ENCODE measurements around the gene RAB3A.

The RAB3A gene

DNA sequence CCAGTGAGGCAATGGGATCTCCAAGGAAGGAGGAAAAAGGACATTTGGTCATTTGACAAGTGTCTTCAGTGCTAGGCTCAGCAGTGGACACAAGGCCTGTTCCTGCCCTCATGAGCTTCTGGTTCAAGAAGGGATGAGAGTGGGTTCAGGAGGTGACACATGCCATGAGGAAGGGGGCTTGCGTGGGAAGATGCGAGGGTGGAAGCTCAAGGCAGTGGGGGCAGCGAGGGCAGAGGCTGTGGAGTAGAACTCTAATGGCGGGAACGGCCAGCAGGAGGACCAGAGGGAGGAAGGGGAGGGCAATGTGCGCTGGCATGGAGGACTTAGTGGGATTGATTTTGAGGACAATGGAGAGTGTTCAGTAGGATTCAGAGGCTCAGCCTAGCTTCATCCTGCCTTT lies 47.6 kb downstream of the RAB3A start:
- Histone ChIP-seq H3K9me3 (ENCODE audit: control insufficient read depth in 1 of 2, low read length in 2 of 2) (no peaks in the 10 kb centered on the region), H3K36me3 (ENCODE audit: control insufficient read depth in 1 of 2, insufficient read depth in 2 of 2, low read length in 2 of 2) (peaks cover 0 to 10% of the 10 kb centered on the region in 2 donors), H3K4me3 (ENCODE audit: low read depth in 1 of 2, low read length in 2 of 2) (no peak overlapping the region), H3K27me3 (ENCODE audit: low read depth, low read length) (no peaks in the 10 kb centered on the region), H3K4me1 (ENCODE audit: control insufficient read depth in 1 of 2, insufficient read depth in 2 of 2, low read length in 2 of 2) (peaks cover 19 to 57% of the 10 kb centered on the region in 2 donors), H3K27ac (ENCODE audit: low read length) (peak overlapping the region; percentile 51)

DNA sequence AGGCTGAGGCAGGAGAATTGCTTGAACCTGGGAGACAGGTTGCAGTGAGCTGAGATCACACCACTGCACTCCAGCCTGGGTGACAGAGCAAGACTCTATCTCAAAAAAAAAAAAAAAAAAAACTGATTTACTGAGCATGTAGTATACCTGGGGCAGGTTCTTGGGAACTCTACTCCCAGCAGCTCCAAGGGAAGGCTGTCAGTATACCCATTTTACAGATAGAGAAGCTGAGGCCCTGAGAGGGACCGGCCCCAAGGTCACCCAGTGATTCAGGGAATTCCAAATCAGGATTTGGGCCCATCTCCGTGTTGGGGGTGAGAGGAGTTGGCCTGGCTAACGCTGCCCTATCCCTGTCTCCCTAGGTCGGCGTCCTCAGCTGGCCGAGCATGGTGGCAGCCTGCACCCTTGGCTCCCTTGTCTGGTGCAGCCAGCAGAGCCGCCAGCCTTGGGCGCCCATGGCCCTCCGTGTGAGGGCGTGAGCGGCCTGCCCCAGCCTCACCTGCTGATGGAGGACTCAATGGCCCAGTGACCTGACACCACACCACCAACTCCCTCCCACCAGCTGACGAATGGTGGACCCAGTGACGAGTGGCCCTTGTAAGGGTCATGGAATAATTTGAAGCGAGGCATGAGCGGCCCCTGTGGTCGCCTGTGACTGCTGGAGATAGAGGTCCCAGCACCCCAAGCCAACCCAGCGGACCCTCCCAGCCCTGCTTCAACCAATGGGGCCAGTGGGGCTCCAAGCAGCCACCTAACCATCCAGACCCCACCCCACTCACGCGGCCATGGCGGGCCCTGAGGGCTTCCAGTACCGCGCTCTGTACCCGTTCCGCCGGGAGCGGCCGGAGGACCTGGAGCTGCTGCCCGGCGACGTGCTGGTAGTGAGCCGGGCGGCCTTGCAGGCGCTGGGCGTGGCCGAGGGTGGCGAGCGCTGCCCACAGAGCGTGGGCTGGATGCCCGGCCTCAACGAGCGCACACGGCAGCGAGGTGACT lies 48.5 kb downstream of the RAB3A start:
- H3K4me3 ChIP-seq (ENCODE audit: low read depth in 1 of 2, low read length in 2 of 2), result no peak overlapping the region
- H3K27me3 ChIP-seq (ENCODE audit: low read depth, low read length), result no peaks in the 10 kb centered on the region
- no peak overlapping the region for H3K27ac ChIP-seq (ENCODE audit: low read length)
- no peaks in the 10 kb centered on the region for H3K9me3 ChIP-seq (ENCODE audit: control insufficient read depth in 1 of 2, low read length in 2 of 2)
- peaks cover 0 to 10% of the 10 kb centered on the region in 2 donors for H3K36me3 ChIP-seq (ENCODE audit: control insufficient read depth in 1 of 2, insufficient read depth in 2 of 2, low read length in 2 of 2)
- H3K4me1 ChIP-seq (ENCODE audit: control insufficient read depth in 1 of 2, insufficient read depth in 2 of 2, low read length in 2 of 2), result peaks cover 19 to 51% of the 10 kb centered on the region in 2 donors

DNA sequence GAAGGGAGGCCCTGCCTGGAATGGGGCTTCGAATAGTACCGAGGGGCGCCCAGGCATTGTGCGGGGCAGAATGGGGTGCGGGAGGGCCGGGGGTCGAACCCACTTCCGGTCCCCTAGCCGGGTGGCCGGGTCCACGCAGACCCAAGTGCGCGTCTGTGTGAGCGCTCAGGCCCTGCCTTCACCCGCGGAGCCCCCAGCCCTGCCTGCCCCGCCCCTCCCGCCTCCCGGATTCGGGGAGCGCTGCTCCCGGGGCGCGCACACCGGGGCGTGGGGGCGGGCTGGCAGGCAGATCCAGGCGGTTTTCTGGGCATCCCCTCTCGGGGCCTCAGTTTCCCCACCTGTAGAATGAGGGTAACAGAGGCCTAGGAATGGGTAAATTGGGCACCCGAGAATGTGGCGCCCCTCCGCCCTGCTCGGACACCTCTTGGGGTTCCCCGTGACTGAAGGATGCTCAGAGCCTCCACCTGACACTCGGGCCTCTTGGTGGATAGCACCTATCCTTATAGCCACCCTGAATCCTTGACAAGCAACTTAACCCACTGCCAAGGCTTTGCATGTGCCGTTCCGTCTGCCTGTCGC lies 50.2 kb downstream of the RAB3A start:
- H3K27me3 ChIP-seq (ENCODE audit: low read depth, low read length), result no peaks in the 10 kb centered on the region
- no peaks in the 10 kb centered on the region for H3K9me3 ChIP-seq (ENCODE audit: control insufficient read depth in 1 of 2, low read length in 2 of 2)
- H3K27ac ChIP-seq (ENCODE audit: low read length), result peak overlapping the region; percentile 67
- peaks cover 19 to 46% of the 10 kb centered on the region in 2 donors for H3K4me1 ChIP-seq (ENCODE audit: control insufficient read depth in 1 of 2, insufficient read depth in 2 of 2, low read length in 2 of 2)
- H3K36me3 ChIP-seq (ENCODE audit: control insufficient read depth in 1 of 2, insufficient read depth in 2 of 2, low read length in 2 of 2), result peaks cover 0 to 10% of the 10 kb centered on the region in 2 donors
- peak overlapping the region; percentile 64 to 88 for H3K4me3 ChIP-seq (ENCODE audit: low read depth in 1 of 2, low read length in 2 of 2)

DNA sequence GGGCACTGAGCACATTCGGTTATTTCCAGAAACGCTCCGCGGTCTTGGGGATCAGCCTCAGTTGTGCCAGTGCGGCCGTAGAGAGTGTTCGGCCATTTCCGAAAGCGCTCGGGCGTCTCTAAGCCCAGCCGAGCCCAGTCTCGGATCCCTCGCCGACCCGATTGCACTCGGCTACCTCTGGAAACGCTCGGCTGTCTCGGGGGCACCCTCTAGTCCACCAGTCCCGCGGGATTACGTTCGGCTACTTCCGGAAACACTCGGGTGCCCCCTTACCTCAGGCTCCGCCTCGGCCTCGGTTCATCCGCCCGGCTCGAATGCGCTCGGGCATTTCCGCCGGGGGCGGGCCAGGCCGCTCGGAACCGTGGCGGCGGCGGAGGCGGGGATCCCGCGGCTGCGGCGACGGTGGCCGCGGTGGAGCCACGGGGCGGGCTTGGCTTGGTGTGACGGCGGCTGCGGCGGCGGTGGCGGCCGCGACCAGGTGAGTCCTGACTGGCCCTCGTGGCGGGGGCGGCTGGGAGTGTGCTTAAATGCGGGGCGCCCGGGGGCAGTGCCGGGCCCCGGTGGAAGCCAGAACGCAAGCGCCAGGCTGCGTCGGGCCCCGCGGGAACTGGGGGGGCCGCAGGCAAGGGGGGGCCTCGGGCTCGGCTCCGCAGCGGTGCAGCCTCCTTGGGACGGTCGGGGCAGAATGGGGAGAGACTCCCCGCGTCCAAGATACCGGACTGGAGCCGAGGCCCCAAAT lies 50.9 kb downstream of the RAB3A start, which contains the start of gene PIK3R2:
Gene PIK3R2 (plus strand): TSS at position 347 of the 739 bp plus-strand sequence. CDS start 2,717 bp downstream, outside the sequence.
- Histone ChIP-seq H3K27me3 (ENCODE audit: low read depth, low read length) (no peaks in the 10 kb centered on the region), H3K36me3 (ENCODE audit: control insufficient read depth in 1 of 2, insufficient read depth in 2 of 2, low read length in 2 of 2) (peaks cover 0 to 10% of the 10 kb centered on the region in 2 donors), H3K4me1 (ENCODE audit: control insufficient read depth in 1 of 2, insufficient read depth in 2 of 2, low read length in 2 of 2) (peaks cover 19 to 45% of the 10 kb centered on the region in 2 donors), H3K9me3 (ENCODE audit: control insufficient read depth in 1 of 2, low read length in 2 of 2) (no peaks in the 10 kb centered on the region), H3K4me3 (ENCODE audit: low read depth in 1 of 2, low read length in 2 of 2) (peak within 1 kb of the TSS; percentile 85 to 88), H3K27ac (ENCODE audit: low read length) (peak within 1 kb of the TSS; percentile 96)

DNA sequence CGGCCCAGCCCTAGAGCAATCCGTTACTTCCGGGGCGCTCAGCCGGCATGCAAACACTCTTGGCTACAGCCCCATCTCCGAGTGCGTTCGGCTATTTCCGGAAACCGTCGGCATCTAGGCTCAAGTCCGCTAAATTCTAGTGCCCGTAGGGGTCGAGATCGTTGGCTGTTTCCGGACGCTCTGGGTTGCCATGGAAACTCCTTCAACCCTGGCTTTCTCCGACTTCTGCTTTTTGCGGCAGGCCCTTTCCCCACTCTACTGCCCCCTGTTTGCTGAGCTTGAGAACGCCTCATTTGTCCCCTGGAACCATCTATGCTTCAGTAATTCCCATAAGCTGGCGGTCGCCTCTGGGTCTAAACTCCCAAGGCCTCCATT lies 51.4 kb downstream of the RAB3A start:
- H3K4me3 ChIP-seq (ENCODE audit: low read depth in 1 of 2, low read length in 2 of 2), result peak overlapping the region; percentile 85 to 88
- H3K36me3 ChIP-seq (ENCODE audit: control insufficient read depth in 1 of 2, insufficient read depth in 2 of 2, low read length in 2 of 2), result peaks cover 0 to 14% of the 10 kb centered on the region in 2 donors
- H3K27ac ChIP-seq (ENCODE audit: low read length), result peak overlapping the region; percentile 96
- H3K4me1 ChIP-seq (ENCODE audit: control insufficient read depth in 1 of 2, insufficient read depth in 2 of 2, low read length in 2 of 2), result peaks cover 18 to 40% of the 10 kb centered on the region in 2 donors
- no peaks in the 10 kb centered on the region for H3K9me3 ChIP-seq (ENCODE audit: control insufficient read depth in 1 of 2, low read length in 2 of 2)
- no peaks in the 10 kb centered on the region for H3K27me3 ChIP-seq (ENCODE audit: low read depth, low read length)

DNA sequence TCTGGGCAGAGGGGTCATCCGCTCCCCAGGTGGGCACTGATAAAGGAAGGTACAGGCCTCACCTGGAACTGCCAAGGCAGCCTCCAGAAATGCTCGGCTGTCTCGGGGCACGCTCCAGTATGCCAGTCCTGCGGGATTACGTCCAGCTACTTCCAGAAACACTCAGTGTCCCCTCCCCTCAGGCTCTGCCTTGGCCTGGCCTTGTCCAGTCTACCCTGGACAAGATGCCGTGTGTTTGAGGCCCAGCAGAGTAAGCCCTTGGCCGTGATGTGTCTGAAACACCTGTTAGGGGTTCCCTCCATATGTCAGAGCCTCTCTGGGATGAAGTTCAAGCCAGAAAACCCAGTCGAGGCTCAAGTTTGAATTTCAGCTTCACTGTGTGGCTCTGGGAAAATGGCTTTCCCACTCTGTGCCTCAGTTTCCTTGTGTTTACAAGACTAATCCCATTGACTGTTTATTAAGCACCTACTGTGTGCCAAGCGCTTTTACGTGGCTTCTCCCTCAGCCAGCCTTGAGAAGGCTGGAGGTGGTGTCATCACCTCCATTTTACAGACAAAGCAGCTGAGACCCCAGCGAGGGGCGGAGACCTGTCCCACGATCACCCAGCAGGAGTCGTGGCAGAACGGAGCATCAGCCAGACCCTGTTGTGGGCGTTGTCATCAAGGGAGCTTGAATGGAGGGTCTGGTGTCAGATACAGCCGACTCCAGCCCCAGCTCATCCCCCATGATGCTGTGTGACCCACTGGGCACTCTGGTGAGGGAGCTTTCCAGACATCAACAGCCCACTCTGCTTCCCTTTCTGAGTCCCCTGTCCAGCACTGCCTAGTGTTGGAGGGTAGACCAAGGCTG lies 52.8 kb downstream of the RAB3A start:
- Histone ChIP-seq H3K27ac (ENCODE audit: low read length) (no peak overlapping the region), H3K27me3 (ENCODE audit: low read depth, low read length) (no peaks in the 10 kb centered on the region), H3K36me3 (ENCODE audit: control insufficient read depth in 1 of 2, insufficient read depth in 2 of 2, low read length in 2 of 2) (peaks cover 0 to 18% of the 10 kb centered on the region in 2 donors), H3K4me1 (ENCODE audit: control insufficient read depth in 1 of 2, insufficient read depth in 2 of 2, low read length in 2 of 2) (peaks cover 7 to 25% of the 10 kb centered on the region in 2 donors), H3K4me3 (ENCODE audit: low read depth in 1 of 2, low read length in 2 of 2) (no peak overlapping the region), H3K9me3 (ENCODE audit: control insufficient read depth in 1 of 2, low read length in 2 of 2) (no peaks in the 10 kb centered on the region)

DNA sequence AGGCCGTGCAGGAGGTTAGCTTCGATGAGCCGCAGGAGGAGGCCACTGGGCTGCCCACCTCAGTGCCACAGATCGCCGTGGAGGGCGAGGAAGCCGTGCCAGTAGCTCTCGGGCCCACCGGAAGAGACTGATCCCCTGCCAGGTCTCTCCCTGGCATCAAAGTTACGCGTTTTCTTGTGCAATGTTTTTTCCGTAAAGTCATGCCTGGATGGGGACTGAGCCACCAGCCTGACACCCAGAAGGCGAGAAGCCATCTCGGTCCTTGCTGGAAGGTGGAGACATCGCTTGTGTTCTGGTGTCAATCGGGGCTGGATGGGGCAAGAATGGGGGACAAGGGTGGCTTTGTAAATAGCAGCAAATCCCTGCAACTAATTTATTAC lies 54.3 kb downstream of the RAB3A start:
- H3K27me3 ChIP-seq (ENCODE audit: low read depth, low read length), result no peaks in the 10 kb centered on the region
- peaks cover 8 to 27% of the 10 kb centered on the region in 2 donors for H3K36me3 ChIP-seq (ENCODE audit: control insufficient read depth in 1 of 2, insufficient read depth in 2 of 2, low read length in 2 of 2)
- no peak overlapping the region for H3K4me3 ChIP-seq (ENCODE audit: low read depth in 1 of 2, low read length in 2 of 2)
- no peak overlapping the region for H3K27ac ChIP-seq (ENCODE audit: low read length)
- H3K4me1 ChIP-seq (ENCODE audit: control insufficient read depth in 1 of 2, insufficient read depth in 2 of 2, low read length in 2 of 2), result peaks cover 7 to 14% of the 10 kb centered on the region in 2 donors
- H3K9me3 ChIP-seq (ENCODE audit: control insufficient read depth in 1 of 2, low read length in 2 of 2), result no peaks in the 10 kb centered on the region

DNA sequence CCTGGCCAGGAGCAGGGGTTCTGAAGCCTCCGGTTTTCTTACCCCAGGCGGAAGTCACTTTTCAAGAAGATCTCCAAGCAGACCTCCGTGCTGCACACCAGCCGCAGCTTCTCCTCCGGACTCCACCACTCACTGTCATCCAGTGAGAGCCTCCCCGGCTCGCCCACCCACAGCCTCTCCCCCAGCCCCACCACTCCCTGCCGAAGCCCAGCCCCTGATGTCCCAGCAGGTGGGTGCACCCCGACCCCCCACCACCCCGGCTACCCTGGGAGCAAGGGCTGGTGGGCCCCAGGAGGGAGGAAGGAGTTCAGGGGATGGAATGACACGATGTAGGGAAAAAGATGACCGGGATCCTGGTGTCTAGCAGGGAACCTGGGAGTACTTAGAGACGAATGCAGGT lies 56.4 kb downstream of the RAB3A start:
- Histone ChIP-seq H3K36me3 (ENCODE audit: control insufficient read depth in 1 of 2, insufficient read depth in 2 of 2, low read length in 2 of 2) (peaks cover 20 to 41% of the 10 kb centered on the region in 2 donors), H3K27me3 (ENCODE audit: low read depth, low read length) (no peaks in the 10 kb centered on the region), H3K9me3 (ENCODE audit: control insufficient read depth in 1 of 2, low read length in 2 of 2) (no peaks in the 10 kb centered on the region)

More for the DNA sequence above, 56.4 kb downstream of the RAB3A start:
- Histone ChIP-seq H3K4me3 (ENCODE audit: low read depth in 1 of 2, low read length in 2 of 2) (no peak overlapping the region), H3K4me1 (ENCODE audit: control insufficient read depth in 1 of 2, insufficient read depth in 2 of 2, low read length in 2 of 2) (peaks cover 0 to 4% of the 10 kb centered on the region in 2 donors), H3K27ac (ENCODE audit: low read length) (no peak overlapping the region)
